Stimulated activated naive B cell treated with anti-CD40 and anti-IgM and Interleukin-4, amounts not matched to agents 10 μg/mL and 1 μg/mL and 100 μg/mL, for 72 hours (primary cell): Measurements from ENCODE around the gene CABP5.
"Not testable (repeated sequence)": the region's sequence is repeated elsewhere in the genome, so short reads cannot be mapped to it uniquely, and the experiment has no call there.

ENCODE experiments used
- ATAC-seq, 2 donors: fragments of 150-1000 bp; cut with Tn5 transposase; replicated peaks; 2 replicates each; pipeline ENCODE4 v1.10.0; 2021; ENCODE audit warnings: moderate library complexity in 1 of 2
- DNase-seq: peaks from one replicate; pipeline ENCODE4 v3.0.0; 2021
- H3K27ac Mint-ChIP-seq: one replicate; pipeline ENCODE4 v1.8.0; 2022; ENCODE audit warnings: mild to moderate bottlenecking, mixed read lengths
- H3K27me3 Mint-ChIP-seq, 2 donors: one replicate each; pipeline ENCODE4 v1.8.0; 2022; ENCODE audit warnings: mixed read lengths in 2 of 2
- H3K36me3 Mint-ChIP-seq, 2 donors: one replicate each; pipeline ENCODE4 v1.8.0; 2022; ENCODE audit warnings: mixed read lengths in 2 of 2, mild to moderate bottlenecking in 1 of 2
- H3K4me1 Mint-ChIP-seq, 2 donors: one replicate each; pipeline ENCODE4 v1.8.0; 2022; ENCODE audit warnings: mixed read lengths in 2 of 2, mild to moderate bottlenecking in 1 of 2
- H3K4me3 Mint-ChIP-seq, 2 donors: one replicate each; pipeline ENCODE4 v1.8.0; 2022; ENCODE audit warnings: mild to moderate bottlenecking in 2 of 2, mixed read lengths in 2 of 2, moderate library complexity in 1 of 2
- H3K9me3 Mint-ChIP-seq, 2 donors: one replicate each; pipeline ENCODE4 v1.8.0; 2022; ENCODE audit warnings: mixed read lengths in 2 of 2, mild to moderate bottlenecking in 1 of 2

Gene CABP5

DNA sequence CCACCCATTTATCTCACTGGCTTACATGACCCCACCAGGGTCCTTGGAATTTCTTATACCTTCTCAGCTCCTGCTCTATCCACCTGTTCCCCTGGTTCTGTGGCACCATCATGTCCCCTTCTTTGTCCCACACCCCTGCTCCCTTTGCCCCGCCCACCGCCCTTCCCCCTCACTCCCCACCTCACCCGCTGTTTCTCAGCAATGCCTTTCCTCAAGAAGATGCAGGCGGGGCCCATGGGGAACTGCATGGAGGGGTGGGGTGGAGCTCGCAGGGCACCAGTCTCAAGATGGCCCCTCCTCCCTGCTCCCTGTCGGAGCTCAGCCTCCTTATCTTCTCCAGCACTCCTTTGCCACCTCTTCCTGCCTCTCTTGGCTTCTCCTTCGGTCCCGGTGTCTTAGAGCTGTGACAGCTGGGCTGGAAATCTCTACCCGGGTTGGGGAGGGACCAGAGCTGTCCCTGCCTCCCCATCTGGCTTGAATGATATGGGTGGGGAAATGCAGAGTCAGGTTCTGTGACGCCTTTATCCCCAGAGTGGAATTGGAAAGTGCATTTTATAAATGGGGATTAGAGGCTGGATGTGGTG, at the start of gene CABP5:
Gene CABP5, minus strand, starts transcription at position 405 of the 584 bp plus-strand sequence. Its CDS starts 157 bp downstream, at position 248.
- H3K4me1 Mint-ChIP-seq = no peaks in the 10 kb centered on the region
- DNase-seq (no peak), ATAC-seq (no peak)
- H3K4me3 Mint-ChIP-seq = no peak within 1 kb of the TSS
- H3K27me3 Mint-ChIP-seq = peaks cover 38 to 43% of the 10 kb centered on the region in 2 donors
- H3K27ac Mint-ChIP-seq = no peak within 1 kb of the TSS
- peaks cover 7 to 8% of the 10 kb centered on the region in 2 donors for H3K9me3 Mint-ChIP-seq
- peaks cover 7 to 14% of the 10 kb centered on the region in 2 donors for H3K36me3 Mint-ChIP-seq

DNA sequence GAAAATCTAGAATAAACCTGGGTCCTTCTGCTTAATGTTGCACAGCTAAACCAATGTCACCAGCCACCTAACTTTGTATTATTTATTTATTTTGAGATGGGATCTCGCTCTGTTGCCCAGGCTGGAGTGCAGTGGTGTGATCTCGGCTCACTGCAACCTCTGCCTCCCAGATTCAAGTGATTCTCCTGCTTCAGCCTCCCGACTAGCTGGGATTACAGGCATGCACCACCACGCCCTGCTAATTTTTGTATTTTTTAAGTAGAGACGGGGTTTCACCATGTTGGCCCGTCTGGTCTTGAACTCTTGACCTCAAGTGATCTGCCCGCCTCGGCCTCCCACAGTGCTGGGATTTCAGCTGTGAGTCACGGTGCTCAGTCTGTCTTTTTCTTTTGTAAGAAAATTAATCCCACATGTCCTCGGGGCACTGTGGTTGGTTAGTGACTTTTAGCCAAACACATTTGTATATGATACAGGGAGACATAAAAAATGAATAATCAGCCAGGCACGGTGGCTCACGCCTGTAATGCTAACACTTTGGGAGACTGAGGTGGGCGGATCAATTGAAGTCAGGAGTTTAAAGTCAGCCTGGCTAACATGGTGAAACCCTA, 47.3 kb upstream of the CABP5 start:
- not testable (repeated sequence) for H3K27me3 Mint-ChIP-seq, H3K4me3 Mint-ChIP-seq, ATAC-seq, H3K27ac Mint-ChIP-seq, DNase-seq
- peaks cover 39 to 45% of the 10 kb centered on the region in 2 donors for H3K36me3 Mint-ChIP-seq
- H3K9me3 Mint-ChIP-seq = peaks cover 8 to 19% of the 10 kb centered on the region in 2 donors
- H3K4me1 Mint-ChIP-seq = peaks cover 3 to 11% of the 10 kb centered on the region in 2 donors

DNA sequence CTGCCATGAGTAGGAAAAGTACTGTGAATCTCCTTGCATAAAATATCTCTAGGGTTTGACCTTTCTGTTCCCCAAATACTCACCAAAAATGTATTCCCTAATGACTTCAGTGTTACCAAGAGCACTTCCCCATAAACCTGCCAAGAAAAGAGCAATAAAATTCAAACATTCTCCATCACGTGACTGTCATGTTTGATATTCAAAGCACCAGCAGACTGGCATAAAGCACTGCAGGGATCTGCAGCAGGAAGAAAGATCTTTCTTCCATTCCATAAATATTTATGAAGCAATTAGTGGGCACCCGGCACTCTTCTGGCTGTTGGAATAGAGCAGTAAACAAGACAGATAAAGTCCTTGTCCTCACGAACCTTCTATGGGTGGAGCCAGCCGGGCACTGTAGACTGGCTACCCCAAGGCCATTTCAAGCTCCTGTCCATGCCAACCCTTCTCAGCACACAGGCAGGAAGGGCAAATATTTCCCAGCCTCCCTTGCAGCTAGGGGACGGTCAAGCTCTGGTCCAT, 46.5 kb upstream of the CABP5 start:
- peak; percentile 23 to 38 for ATAC-seq
- peaks cover 3 to 11% of the 10 kb centered on the region in 2 donors for H3K4me1 Mint-ChIP-seq
- no peaks in the 10 kb centered on the region for H3K27me3 Mint-ChIP-seq

DNA sequence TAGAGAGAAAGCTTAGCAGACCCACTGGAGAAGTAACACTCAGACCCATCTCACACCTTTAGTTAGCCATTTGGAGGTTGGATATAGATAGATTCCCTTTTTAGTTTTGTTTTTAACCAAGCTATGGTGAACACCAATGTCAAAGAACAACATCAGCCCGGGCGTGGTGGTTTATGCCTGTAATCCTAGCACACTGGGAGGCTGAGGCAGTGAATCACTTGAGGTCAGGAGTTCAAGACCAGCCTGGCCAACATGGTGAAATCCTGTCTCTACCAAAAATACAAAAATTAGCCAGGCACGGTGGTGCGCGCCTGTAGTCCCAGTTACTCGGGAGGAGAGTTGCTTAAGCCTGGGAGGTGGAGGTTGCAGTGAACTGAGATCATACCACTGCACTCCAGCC, 45.1 kb upstream of the CABP5 start:
- peaks cover 21 to 28% of the 10 kb centered on the region in 2 donors for H3K36me3 Mint-ChIP-seq
- H3K27ac Mint-ChIP-seq = not testable (repeated sequence)

More for the DNA sequence above, 46.5 kb upstream of the CABP5 start:
- Mint-ChIP-seq H3K27ac (no peak overlapping the region), H3K9me3 (peaks cover 8 to 18% of the 10 kb centered on the region in 2 donors), H3K4me3 (no peak overlapping the region), H3K36me3 (peaks cover 30 to 38% of the 10 kb centered on the region in 2 donors)
- no peak for DNase-seq

DNA sequence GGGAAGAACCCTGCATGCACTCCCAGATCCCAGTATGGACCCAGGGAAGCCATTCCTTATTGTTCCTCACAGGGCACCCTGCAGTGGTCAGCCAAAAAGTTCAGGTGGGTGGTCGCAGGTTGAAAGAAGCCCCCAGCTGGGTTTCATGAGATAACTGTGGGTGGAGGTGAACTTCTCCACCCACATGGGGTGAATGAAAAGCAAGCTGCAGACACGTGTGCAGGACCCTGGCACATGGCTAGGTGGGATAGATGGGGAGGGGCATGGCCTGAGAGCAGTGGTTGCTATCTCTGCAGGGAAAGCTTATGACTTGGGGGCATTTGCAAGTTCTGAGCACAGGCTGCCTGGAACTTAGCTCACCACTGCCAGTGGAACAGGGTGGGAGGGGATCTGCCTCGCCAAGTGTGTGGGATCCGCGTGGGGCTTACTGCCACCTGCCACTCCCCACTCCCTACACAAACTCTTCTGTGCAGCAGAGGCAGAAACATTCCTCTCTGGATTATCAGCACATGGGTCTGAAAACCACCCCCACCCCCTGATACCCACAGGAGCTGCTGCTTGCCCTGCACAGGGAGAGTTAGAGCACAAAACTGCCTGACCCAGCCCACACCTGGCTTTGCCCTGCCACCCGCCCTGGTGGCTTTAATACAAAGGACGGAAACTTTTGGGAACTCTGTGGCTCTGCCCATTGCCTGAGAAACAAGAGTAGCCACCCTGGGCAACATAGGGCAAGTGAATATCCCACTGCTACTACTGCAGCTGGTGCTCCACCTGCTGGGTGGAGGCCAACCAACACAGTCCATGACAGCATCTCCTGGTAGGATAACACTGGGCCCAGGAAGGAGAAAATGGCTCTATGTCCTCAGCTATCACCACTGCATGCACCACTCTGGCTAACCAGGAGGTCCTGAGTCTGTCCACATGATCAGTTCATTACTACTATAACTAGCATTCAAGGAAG, 42.3 kb upstream of the CABP5 start:
- peaks cover 3 to 11% of the 10 kb centered on the region in 2 donors for H3K4me1 Mint-ChIP-seq
- no peak for DNase-seq
- no peak for ATAC-seq
- no peaks in the 10 kb centered on the region for H3K9me3 Mint-ChIP-seq
- H3K27me3 Mint-ChIP-seq = no peaks in the 10 kb centered on the region
- H3K36me3 Mint-ChIP-seq = peaks cover 8 to 14% of the 10 kb centered on the region in 2 donors
- H3K4me3 Mint-ChIP-seq = no peak overlapping the region
- no peak overlapping the region for H3K27ac Mint-ChIP-seq

More for the DNA sequence above, 45.1 kb upstream of the CABP5 start:
- ATAC-seq, H3K9me3 Mint-ChIP-seq, DNase-seq, H3K27me3 Mint-ChIP-seq, H3K4me3 Mint-ChIP-seq: not testable (repeated sequence)
- H3K4me1 Mint-ChIP-seq = peaks cover 3 to 11% of the 10 kb centered on the region in 2 donors

DNA sequence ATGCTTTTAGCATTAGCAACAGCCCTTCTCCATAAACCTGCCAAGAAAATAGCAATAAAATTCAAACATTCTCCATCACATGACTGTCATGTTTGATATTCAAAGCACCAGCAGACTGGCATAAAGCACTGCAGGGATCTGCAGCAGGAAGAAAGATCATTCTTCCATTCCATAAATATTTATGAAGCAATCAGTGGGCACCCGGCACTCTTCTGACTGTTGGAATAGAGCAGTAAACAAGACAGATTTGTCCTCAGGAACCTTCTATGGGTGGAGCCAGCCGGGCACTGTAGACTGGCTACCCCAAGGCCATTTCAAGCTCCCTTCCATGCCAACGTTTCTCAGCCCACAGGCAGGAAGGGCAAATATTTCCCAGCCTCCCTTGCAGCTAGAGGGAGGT, 41.2 kb upstream of the CABP5 start:
- Mint-ChIP-seq H3K4me1 (peaks cover under 1 to 7% of the 10 kb centered on the region in 2 donors), H3K27ac (no peak overlapping the region), H3K9me3 (no peaks in the 10 kb centered on the region), H3K36me3 (peaks cover 8 to 14% of the 10 kb centered on the region in 2 donors), H3K4me3 (no peak overlapping the region), H3K27me3 (no peaks in the 10 kb centered on the region)
- DNase-seq = no peak
- ATAC-seq = no peak

DNA sequence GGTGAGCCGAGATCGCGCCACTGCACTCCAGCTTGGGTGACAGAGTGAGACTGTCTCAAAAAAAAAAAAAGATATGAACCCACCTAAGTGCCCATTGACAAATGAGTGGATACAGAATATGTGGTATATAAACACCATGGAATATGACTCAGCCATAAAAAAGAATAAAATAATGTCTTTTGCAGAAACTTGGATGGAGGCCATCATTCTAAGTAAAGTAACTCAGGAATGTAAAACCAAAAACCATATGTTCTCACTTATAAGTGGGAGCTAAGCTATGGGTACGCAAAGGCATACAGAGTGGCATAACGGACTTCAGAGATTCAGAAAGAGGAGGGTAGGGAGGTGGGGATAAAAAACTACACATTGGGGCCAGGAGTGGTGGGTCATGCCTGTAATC, 37.2 kb upstream of the CABP5 start:
- ATAC-seq = no peak
- no peak for DNase-seq
- H3K36me3 Mint-ChIP-seq = peaks cover 15 to 16% of the 10 kb centered on the region in 2 donors
- H3K4me1 Mint-ChIP-seq = no peaks in the 10 kb centered on the region
- no peaks in the 10 kb centered on the region for H3K27me3 Mint-ChIP-seq
- no peaks in the 10 kb centered on the region for H3K9me3 Mint-ChIP-seq
- no peak overlapping the region for H3K4me3 Mint-ChIP-seq
- H3K27ac Mint-ChIP-seq = no peak overlapping the region

DNA sequence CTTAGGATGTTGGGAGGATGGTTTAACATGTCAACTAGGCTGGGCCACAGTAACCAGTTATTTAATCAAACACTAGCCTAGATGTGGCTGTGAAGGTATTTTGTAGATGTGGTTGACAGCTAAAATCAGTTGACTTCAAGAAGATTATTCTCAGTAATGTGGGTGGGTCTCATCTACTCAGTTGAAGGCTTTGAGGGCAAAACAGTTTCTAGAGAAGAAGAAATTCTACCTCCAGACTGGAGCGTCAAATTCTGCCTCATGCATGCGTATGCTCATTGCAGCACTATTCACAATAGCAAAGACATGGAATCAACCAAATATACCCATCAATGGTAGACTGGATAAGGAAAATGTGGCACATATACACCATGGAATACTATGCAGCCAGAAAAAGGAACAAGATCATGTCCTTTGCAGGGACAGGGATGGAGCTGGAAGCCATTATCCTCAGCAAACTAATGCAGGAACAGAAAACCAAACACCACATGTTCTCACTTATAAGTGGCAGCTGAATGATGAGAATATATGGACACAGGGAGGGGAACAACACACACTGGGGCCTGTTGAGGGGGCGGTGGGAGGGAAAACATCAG, 26.4 kb upstream of the CABP5 start:
- not testable (repeated sequence) for H3K27me3 Mint-ChIP-seq, H3K9me3 Mint-ChIP-seq, H3K4me1 Mint-ChIP-seq, DNase-seq, ATAC-seq, H3K4me3 Mint-ChIP-seq, H3K27ac Mint-ChIP-seq
- H3K36me3 Mint-ChIP-seq = peaks cover 23 to 29% of the 10 kb centered on the region in 2 donors

DNA sequence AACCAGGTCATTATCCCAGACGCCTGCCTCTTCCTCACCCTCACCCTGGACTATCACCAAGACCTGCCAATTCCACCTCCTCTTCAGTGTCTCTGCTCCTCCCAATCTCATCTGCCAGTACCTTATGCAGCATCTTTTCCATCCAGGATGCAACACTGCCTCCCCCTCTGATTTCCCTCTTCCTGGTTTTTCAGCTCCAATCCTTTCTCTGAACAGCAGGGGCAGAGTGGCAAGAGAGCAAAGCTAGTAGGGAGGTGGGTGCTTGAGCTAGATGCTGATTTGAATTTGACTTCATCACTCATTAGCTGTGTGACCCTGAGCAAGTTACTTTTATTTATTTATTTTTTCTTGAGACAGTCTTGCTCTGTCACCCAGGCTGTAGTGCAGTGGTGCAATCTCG, 25.6 kb upstream of the CABP5 start:
- no peak for ATAC-seq

DNA sequence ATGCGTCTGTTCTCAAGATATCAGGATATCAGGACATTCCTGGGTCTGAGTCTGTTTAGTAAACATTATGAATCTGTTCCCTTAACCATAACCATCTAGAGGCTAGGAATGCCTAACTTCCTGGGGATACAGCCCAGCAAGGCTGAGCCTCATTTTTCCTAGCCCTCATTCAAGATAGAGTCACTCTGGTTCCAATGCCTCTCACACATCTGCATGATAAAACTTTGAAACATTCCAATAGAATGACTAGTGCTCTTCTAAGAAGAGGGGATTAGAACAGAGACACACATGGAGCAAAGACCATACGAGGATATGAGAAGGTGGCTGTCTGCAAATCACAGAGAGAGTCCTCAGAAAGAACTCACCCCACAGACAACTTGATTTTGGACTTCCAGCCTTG, 20.6 kb upstream of the CABP5 start:
- Mint-ChIP-seq H3K27me3 (peaks cover 0 to 13% of the 10 kb centered on the region in 2 donors), H3K4me3 (no peak overlapping the region), H3K9me3 (no peaks in the 10 kb centered on the region), H3K36me3 (peaks cover 22 to 33% of the 10 kb centered on the region in 2 donors), H3K4me1 (peaks cover 0 to 2% of the 10 kb centered on the region in 2 donors), H3K27ac (no peak overlapping the region)
- ATAC-seq (no peak), DNase-seq (no peak)

More for the DNA sequence above, 25.6 kb upstream of the CABP5 start:
- no peak overlapping the region for H3K4me3 Mint-ChIP-seq
- H3K4me1 Mint-ChIP-seq = no peaks in the 10 kb centered on the region
- no peak overlapping the region for H3K27ac Mint-ChIP-seq
- H3K36me3 Mint-ChIP-seq = peaks cover 25 to 29% of the 10 kb centered on the region in 2 donors
- H3K27me3 Mint-ChIP-seq = no peaks in the 10 kb centered on the region
- no peak for DNase-seq
- H3K9me3 Mint-ChIP-seq = no peaks in the 10 kb centered on the region

DNA sequence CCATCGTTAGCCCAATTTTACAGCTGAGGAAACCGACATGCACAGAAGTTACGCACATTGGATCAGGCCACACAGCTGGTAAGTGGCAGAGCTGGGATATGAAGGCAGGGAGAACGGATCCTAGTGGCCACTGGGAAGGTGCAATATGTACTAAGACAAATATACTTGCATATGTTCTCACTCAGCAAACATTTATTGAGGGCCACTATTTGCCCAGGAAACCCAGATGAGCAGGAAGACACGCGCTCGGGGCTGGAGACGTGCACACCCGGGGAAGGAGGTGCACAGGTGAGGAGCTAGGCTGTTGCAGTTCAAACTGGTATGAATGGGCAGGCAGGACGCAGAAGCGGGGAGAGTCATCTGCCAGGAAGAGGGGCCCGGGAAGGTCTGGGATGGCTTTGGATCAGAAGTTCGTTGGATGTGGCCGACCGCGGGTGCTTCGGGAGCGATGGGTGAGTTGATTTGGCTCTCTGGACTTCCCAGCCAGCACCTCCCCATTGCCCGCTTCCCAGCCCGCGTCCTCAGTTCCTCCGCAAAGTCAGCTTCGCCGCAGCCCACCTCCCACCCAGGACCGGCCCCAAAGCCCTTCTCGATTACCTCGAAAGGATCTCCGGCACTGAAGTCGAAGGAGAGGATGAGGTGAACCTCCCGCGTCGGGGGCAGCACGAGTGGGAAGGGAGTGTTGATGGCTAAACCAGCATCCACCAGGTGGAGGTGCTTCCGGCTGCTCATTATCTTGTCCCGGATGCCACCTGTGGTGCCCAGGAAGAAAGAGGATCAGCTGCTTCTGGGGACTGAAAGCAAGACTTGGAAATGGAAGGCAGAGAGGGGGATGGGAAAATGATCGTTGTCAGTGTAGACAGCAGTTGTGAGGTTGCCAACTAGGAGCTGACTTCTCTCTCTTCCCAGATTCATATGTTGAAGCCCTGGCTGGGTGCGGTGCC, 17.8 kb upstream of the CABP5 start:
- peaks cover 0 to 13% of the 10 kb centered on the region in 2 donors for H3K27me3 Mint-ChIP-seq
- no peaks in the 10 kb centered on the region for H3K9me3 Mint-ChIP-seq
- peaks cover 0 to 3% of the 10 kb centered on the region in 2 donors for H3K4me1 Mint-ChIP-seq
- H3K4me3 Mint-ChIP-seq = no peak overlapping the region
- H3K36me3 Mint-ChIP-seq = peaks cover 19 to 27% of the 10 kb centered on the region in 2 donors
- DNase-seq (no peak), ATAC-seq (no peak)
- H3K27ac Mint-ChIP-seq = no peak overlapping the region

DNA sequence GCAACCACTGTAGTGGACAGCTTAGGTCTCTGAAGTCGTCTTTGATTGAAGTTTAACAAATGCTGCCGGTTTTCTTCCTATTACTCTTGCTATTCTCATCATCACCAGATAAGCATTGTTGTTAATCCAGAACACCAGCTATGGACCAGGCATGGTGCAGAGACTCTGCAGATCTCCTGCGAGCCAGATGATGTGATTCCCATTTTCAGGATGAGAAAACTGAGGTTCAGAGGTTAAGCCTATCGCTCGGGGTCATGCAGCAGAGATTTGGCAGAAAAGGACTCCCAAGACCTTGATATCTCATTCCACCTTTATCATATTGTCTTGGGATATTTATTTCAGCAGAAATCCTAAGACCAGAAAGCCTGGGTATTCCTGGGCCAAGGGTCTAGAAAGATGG, 16.5 kb upstream of the CABP5 start:
- Mint-ChIP-seq H3K4me3 (no peak overlapping the region), H3K36me3 (peaks cover 14 to 21% of the 10 kb centered on the region in 2 donors), H3K27me3 (peaks cover 0 to 13% of the 10 kb centered on the region in 2 donors), H3K9me3 (no peaks in the 10 kb centered on the region), H3K27ac (no peak overlapping the region), H3K4me1 (peaks cover 0 to 3% of the 10 kb centered on the region in 2 donors)
- ATAC-seq (no peak), DNase-seq (no peak)

DNA sequence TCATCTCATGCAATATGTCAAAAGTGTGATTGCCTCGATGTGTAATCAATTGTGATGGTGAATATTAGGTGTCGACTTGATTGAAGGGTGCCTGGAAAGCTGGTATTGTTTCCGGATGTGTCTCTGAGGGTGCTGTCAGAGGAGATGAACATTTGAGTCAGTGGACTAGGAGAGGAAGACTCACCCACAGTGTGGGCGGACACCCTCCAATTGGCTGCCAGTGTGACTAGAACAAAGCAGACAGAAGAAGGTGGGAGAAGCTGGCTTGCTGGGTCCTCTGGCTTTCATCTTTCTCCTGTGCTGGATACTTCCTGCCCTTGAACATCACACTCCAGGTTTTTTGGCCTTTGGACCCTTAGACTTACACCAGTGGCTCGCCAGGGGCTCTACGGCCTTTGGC, 15.5 kb upstream of the CABP5 start:
- peaks cover 12 to 20% of the 10 kb centered on the region in 2 donors for H3K36me3 Mint-ChIP-seq
- no peaks in the 10 kb centered on the region for H3K9me3 Mint-ChIP-seq
- no peak for ATAC-seq
- H3K4me3 Mint-ChIP-seq = no peak overlapping the region
- no peak for DNase-seq
- H3K27ac Mint-ChIP-seq = no peak overlapping the region
- peaks cover 0 to 13% of the 10 kb centered on the region in 2 donors for H3K27me3 Mint-ChIP-seq
- H3K4me1 Mint-ChIP-seq = peaks cover 0 to 3% of the 10 kb centered on the region in 2 donors
